Lung (tissue), 12 donors: Measurements from ENCODE around the gene PDK2. TPM values are rescaled to one million over a fixed set of nuclear protein-coding genes. Genes with fewer than 3 reads are reported as not detected.
A peak's percentile ranks its signal among the peaks of the same experiment; 100 is the strongest.

ENCODE experiments used
- ATAC-seq: fragments of 200-7000 bp; cut with Tn5 transposase; one replicate; pipeline ENCODE4 v1.9.1; 2020; ENCODE audit warnings: moderate number of reproducible peaks; ENCODE audit not compliant: insufficient read depth, low FRiP score
- DNase-seq, 3 donors: peaks; one replicate each; pipeline ENCODE4 v3.0.0-alpha.2; 2013 to 2017
- H3K27ac ChIP-seq, 2 donors: one replicate each; pipeline ENCODE4 v1.5.1; 2013; ENCODE audit warnings: mild to moderate bottlenecking in 2 of 2, moderate library complexity in 2 of 2, control low read depth in 1 of 2, inconsistent platforms in 1 of 2, low read depth in 1 of 2, low read length in 1 of 2
- H3K27me3 ChIP-seq, 3 donors: one replicate each; pipeline ENCODE4 v1.5.1; 2013; ENCODE audit warnings: low read length in 2 of 3; ENCODE audit not compliant: control insufficient read depth in 3 of 3, insufficient read depth in 3 of 3
- H3K36me3 ChIP-seq, 4 donors: one replicate each; pipeline ENCODE4 v1.5.1; 2013; ENCODE audit warnings: low read length in 4 of 4, mild to moderate bottlenecking in 1 of 4, moderate library complexity in 1 of 4; ENCODE audit not compliant: control insufficient read depth in 4 of 4, insufficient read depth in 4 of 4
- H3K4me1 ChIP-seq, 5 donors: one replicate each; pipeline ENCODE4 v1.5.1; 2013; ENCODE audit warnings: low read length in 5 of 5, mild to moderate bottlenecking in 2 of 5, moderate library complexity in 1 of 5; ENCODE audit not compliant: control insufficient read depth in 5 of 5, insufficient read depth in 5 of 5
- H3K4me3 ChIP-seq: one replicate; pipeline ENCODE4 v1.5.1; 2013; ENCODE audit warnings: mild to moderate bottlenecking, control low read depth, moderate library complexity
- H3K9ac ChIP-seq, 2 donors: one replicate each; pipeline ENCODE4 v1.5.1; 2013; ENCODE audit warnings: low read length in 2 of 2, control low read depth in 1 of 2; ENCODE audit not compliant: insufficient read depth in 1 of 2
- H3K9me3 ChIP-seq, 4 donors: one replicate each; pipeline ENCODE4 v1.5.1; 2013; ENCODE audit warnings: low read length in 3 of 4, mild to moderate bottlenecking in 1 of 4, moderate library complexity in 1 of 4; ENCODE audit not compliant: control insufficient read depth in 4 of 4, insufficient read depth in 3 of 4
- CTCF ChIP-seq: IDR thresholded peaks from 2 replicates; pipeline ENCODE4 v1.5.1; 2012; ENCODE audit warnings: mild to moderate bottlenecking; ENCODE audit errors: control extremely low read depth, extremely low read depth
- WGBS, 2 donors: extraction: QIAGEN DNeasy Blood & Tissue Kit; methylation state at CpG; one replicate each; pipeline ENCODE4 v1.1.7; 2013; 5-methylcytosine and 5-hydroxymethylcytosine counted together
- polyA plus RNA-seq, 2 donors: library from polyadenylated mRNA; stranded (reverse); fragments of 200-250 nt; gene quantifications; one replicate each; pipeline ENCODE4 v1.2.1, GENCODE V29; 2013
- total RNA-seq, 2 donors: library from RNA; depleted of rRNA in 1 of 2; stranded (reverse); fragments of >200 nt in 1 of 2; gene quantifications; one replicate each; pipeline ENCODE4 v1.2.1, GENCODE V29; 2014 to 2021
- donor health status: control.
- donor health status: control.
- donor health status: Bipolar disorder and iron deficiency.
- donor health status: healthy.
- donor health status: DM: yes; HTN: yes; CAD: no.

Gene PDK2
- total and polyA plus RNA-seq, 4 donors: 10.0 to 27.8 (median 19.4) TPM

- H3K4me1 ChIP-seq: peaks cover 0 to 14% (median 4%) of the 10 kb centered on the region in 5 donors
- H3K27ac ChIP-seq: no peak overlapping the region
- WGBS, 2 donors: 44 to 49% methylated on average over 17 of the region's 17 CpGs
- no peaks in the 10 kb centered on the region for H3K27me3 ChIP-seq
- peaks cover 0 to 5% (median 1%) of the 10 kb centered on the region in 4 donors for H3K36me3 ChIP-seq
- no peak for TF ChIP-seq CTCF
- no peak overlapping the region for H3K9ac ChIP-seq
- H3K4me3 ChIP-seq: no peak overlapping the region
- DNase-seq (no peak), ATAC-seq (no peak)
- no peaks in the 10 kb centered on the region for H3K9me3 ChIP-seq
These were observed 20.6 kb downstream of the PDK2 start for GRCh38 chr17:50115756-50116155.

GRCh38 chr17:50117202-50118051, 22.3 kb downstream of the PDK2 start:
- no peak for TF ChIP-seq CTCF
- WGBS, 2 donors: 12 to 21% methylated on average over 63 to 64 of the region's 64 CpGs
- DNase-seq (peak; percentile 54 to 76 (median 70)), ATAC-seq (peak; percentile 77)
- no peak overlapping the region for H3K27ac ChIP-seq
- H3K27me3 ChIP-seq: no peaks in the 10 kb centered on the region
- H3K4me1 ChIP-seq: peaks cover 0 to 7% (median under 1%) of the 10 kb centered on the region in 5 donors
- H3K9me3 ChIP-seq: no peaks in the 10 kb centered on the region
- peaks cover 0 to 2% (median 0%) of the 10 kb centered on the region in 4 donors for H3K36me3 ChIP-seq
- H3K9ac ChIP-seq: no peak overlapping the region
- H3K4me3 ChIP-seq: no peak overlapping the region

GRCh38 chr17:50118076-50118827, 23.1 kb downstream of the PDK2 start:
- no peaks in the 10 kb centered on the region for H3K27me3 ChIP-seq
- peaks cover 0 to 7% (median 0%) of the 10 kb centered on the region in 5 donors for H3K4me1 ChIP-seq
- no peak overlapping the region for H3K27ac ChIP-seq
- no peak for DNase-seq
- no peak for TF ChIP-seq CTCF
- H3K9ac ChIP-seq: no peak overlapping the region
- no peak overlapping the region for H3K4me3 ChIP-seq
- H3K9me3 ChIP-seq: no peaks in the 10 kb centered on the region
- WGBS, 2 donors: 83 to 93% methylated on average over 22 to 23 of the region's 23 CpGs
- ATAC-seq: no peak
- peaks cover 0 to 2% (median 0%) of the 10 kb centered on the region in 4 donors for H3K36me3 ChIP-seq
